ENCODE data around the gene S1PR4. TPM values are rescaled to one million over a fixed set of nuclear protein-coding genes. Genes with fewer than 3 reads are reported as not detected.
A peak's percentile ranks its signal among the peaks of the same experiment; 100 is the strongest.

The S1PR4 gene
- total and polyA plus RNA-seq, 2 experiments from 2014 or later: 0.24 TPM; not detected in 1

GRCh38 chr19:3189702-3190469 lies 11.3 kb downstream of the S1PR4 start:
- no peak overlapping the region for H3K27ac Mint-ChIP-seq
- Histone ChIP-seq H3K79me2 (replicated peaks; ENCODE audit: insufficient read depth) (peaks cover 68% of the 10 kb centered on the region), H3K36me3 (ENCODE audit: insufficient read depth) (no peaks in the 10 kb centered on the region; the same call in 1 of the 2 replicates), H3K4me2 (peak overlapping the region; percentile 32; the same call in 1 of the 2 replicates), H4K20me1 (replicated peaks; ENCODE audit: insufficient read depth) (peaks cover 16% of the 10 kb centered on the region), H3K27ac (ENCODE audit: low read depth) (no peak overlapping the region), H3K27me3 (ENCODE audit: insufficient read depth) (no peaks in the 10 kb centered on the region), H3K4me1 (ENCODE audit: insufficient read depth) (peaks cover 6% of the 10 kb centered on the region; the same call in 1 of the 2 replicates), H3K4me3 (no peak overlapping the region), H2AFZ (no peak overlapping the region), H3K9me2 (ENCODE audit: insufficient read depth) (no peaks in the 10 kb centered on the region), H3F3A (replicated peaks; ENCODE audit: low read depth) (no peaks in the 10 kb centered on the region)
- H3K4me3 Mint-ChIP-seq: no peak overlapping the region
- no peaks in the 10 kb centered on the region; the same call in 2 of the 3 replicates for H3K9me3 Mint-ChIP-seq
- ATAC-seq: peak; percentile 12
- peaks cover 15% of the 10 kb centered on the region for H3K36me3 Mint-ChIP-seq (ENCODE audit: low read depth)
- TF ChIP-seq JUNB (IDR thresholded peaks at IDR 0.05; ENCODE audit: unreplicated experiment) (no peak), CTCF (conservative IDR thresholded peaks at IDR 0.05; ENCODE audit: low read depth in 2 of 2) (no peak), ZNF114 (CRISPR knock-in tag; IDR thresholded peaks at IDR 0.05) (no peak), NANOG (IDR thresholded peaks at IDR 0.05; ENCODE audit: borderline replicate concordance) (no peak), REST (IDR thresholded peaks at IDR 0.05; ENCODE audit: unreplicated experiment) (no peak), EZH2 (IDR thresholded peaks at IDR 0.05; ENCODE audit: low read depth, unreplicated experiment) (no peak), CREB1 (CRISPR knock-in tag; IDR thresholded peaks at IDR 0.05; ENCODE audit: low read depth) (no peak), EZH2phosphoT487 (IDR thresholded peaks at IDR 0.05; ENCODE audit: unreplicated experiment) (no peak), ZNF331 (CRISPR knock-in tag; IDR thresholded peaks at IDR 0.05; ENCODE audit: low read depth) (no peak)
- peak; percentile 57 for DNase-seq (ENCODE audit: low spot score)
- peaks cover 15% of the 10 kb centered on the region for H3K27me3 Mint-ChIP-seq (ENCODE audit: insufficient read depth, low read depth, poor library complexity)
- H3K4me1 Mint-ChIP-seq: peaks cover 22% of the 10 kb centered on the region

- Histone ChIP-seq H3K27me3 (ENCODE audit: insufficient read depth) (no peaks in the 10 kb centered on the region), H3K27ac (ENCODE audit: low read depth) (no peak overlapping the region), H2AFZ (no peak overlapping the region), H4K20me1 (replicated peaks; ENCODE audit: insufficient read depth) (peaks cover 16% of the 10 kb centered on the region), H3K4me3 (no peak overlapping the region), H3K4me1 (ENCODE audit: insufficient read depth) (peaks cover 6% of the 10 kb centered on the region; the same call in 1 of the 2 replicates), H3K36me3 (ENCODE audit: insufficient read depth) (no peaks in the 10 kb centered on the region; the same call in 1 of the 2 replicates), H3K4me2 (no peak overlapping the region), H3F3A (replicated peaks; ENCODE audit: low read depth) (no peaks in the 10 kb centered on the region), H3K9me2 (ENCODE audit: insufficient read depth) (no peaks in the 10 kb centered on the region), H3K79me2 (replicated peaks; ENCODE audit: insufficient read depth) (peaks cover 68% of the 10 kb centered on the region)
- H3K9me3 Mint-ChIP-seq: no peaks in the 10 kb centered on the region; the same call in 2 of the 3 replicates
- peaks cover 22% of the 10 kb centered on the region for H3K4me1 Mint-ChIP-seq
- peaks cover 15% of the 10 kb centered on the region for H3K36me3 Mint-ChIP-seq (ENCODE audit: low read depth)
- no peak for DNase-seq (ENCODE audit: low spot score)
- TF ChIP-seq CREB1 (CRISPR knock-in tag; IDR thresholded peaks at IDR 0.05; ENCODE audit: low read depth) (no peak), STAT1 (IDR thresholded peaks at IDR 0.05; ENCODE audit: unreplicated experiment) (no peak), EZH2 (IDR thresholded peaks at IDR 0.05; ENCODE audit: low read depth, unreplicated experiment) (no peak), EZH2phosphoT487 (IDR thresholded peaks at IDR 0.05; ENCODE audit: unreplicated experiment) (no peak), ZNF114 (CRISPR knock-in tag; IDR thresholded peaks at IDR 0.05) (no peak), CTCF (conservative IDR thresholded peaks at IDR 0.05; ENCODE audit: low read depth in 2 of 2) (no peak)
- no peak for ATAC-seq
- no peak overlapping the region for H3K4me3 Mint-ChIP-seq
- H3K27ac Mint-ChIP-seq: no peak overlapping the region
- peaks cover 11% of the 10 kb centered on the region for H3K27me3 Mint-ChIP-seq (ENCODE audit: insufficient read depth, low read depth, poor library complexity)
Measured at GRCh38 chr19:3190470-3190770, 11.9 kb downstream of the S1PR4 start.

Measured in GM23338 (cell line).